Measurements from ENCODE around the gene RXFP3. TPM values are rescaled to one million over a fixed set of nuclear protein-coding genes. Genes with fewer than 3 reads are reported as not detected.

RXFP3 gene
- total RNA-seq, 1 donor from 2014 or later: 0.44 TPM

DNA sequence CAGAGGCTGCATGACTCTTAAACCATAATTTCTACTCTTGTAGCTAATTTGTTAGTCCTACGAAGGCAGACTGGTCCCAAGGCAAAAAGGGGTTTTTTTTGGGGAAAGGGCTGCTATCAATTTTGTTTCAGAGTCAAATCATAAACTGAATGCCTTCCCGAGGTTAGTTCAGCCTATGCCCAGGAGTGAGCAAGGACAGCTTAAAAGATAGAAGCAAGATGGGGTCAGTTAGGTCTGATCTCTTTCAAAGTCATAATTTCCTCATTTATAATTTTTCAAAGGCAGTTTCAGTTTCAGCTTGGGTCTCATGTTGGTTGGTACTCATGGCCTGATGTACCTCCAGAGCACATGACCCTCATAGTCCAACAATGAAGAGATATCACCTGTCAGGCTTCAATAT lies 7.9 kb upstream of the RXFP3 start:
- no peak overlapping the region for H3K4me3 Mint-ChIP-seq (ENCODE audit: unreplicated experiment)
- no peak overlapping the region for H3K27ac Mint-ChIP-seq (ENCODE audit: unreplicated experiment)
- peaks cover 3% of the 10 kb centered on the region for H3K4me1 Mint-ChIP-seq (ENCODE audit: low read depth, unreplicated experiment)
- DNase-seq: no peak
- H3K27me3 Mint-ChIP-seq (ENCODE audit: unreplicated experiment): no peaks in the 10 kb centered on the region
- no peaks in the 10 kb centered on the region for H3K9me3 Mint-ChIP-seq (ENCODE audit: unreplicated experiment)
- H3K36me3 Mint-ChIP-seq (ENCODE audit: unreplicated experiment): no peaks in the 10 kb centered on the region
- TF ChIP-seq, protein P1, sequence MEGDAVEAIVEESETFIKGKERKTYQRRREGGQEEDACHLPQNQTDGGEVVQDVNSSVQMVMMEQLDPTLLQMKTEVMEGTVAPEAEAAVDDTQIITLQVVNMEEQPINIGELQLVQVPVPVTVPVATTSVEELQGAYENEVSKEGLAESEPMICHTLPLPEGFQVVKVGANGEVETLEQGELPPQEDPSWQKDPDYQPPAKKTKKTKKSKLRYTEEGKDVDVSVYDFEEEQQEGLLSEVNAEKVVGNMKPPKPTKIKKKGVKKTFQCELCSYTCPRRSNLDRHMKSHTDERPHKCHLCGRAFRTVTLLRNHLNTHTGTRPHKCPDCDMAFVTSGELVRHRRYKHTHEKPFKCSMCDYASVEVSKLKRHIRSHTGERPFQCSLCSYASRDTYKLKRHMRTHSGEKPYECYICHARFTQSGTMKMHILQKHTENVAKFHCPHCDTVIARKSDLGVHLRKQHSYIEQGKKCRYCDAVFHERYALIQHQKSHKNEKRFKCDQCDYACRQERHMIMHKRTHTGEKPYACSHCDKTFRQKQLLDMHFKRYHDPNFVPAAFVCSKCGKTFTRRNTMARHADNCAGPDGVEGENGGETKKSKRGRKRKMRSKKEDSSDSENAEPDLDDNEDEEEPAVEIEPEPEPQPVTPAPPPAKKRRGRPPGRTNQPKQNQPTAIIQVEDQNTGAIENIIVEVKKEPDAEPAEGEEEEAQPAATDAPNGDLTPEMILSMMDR (IDR thresholded peaks at IDR 0.05; ENCODE audit: partially characterized antibody, unreplicated experiment): no peak

DNA sequence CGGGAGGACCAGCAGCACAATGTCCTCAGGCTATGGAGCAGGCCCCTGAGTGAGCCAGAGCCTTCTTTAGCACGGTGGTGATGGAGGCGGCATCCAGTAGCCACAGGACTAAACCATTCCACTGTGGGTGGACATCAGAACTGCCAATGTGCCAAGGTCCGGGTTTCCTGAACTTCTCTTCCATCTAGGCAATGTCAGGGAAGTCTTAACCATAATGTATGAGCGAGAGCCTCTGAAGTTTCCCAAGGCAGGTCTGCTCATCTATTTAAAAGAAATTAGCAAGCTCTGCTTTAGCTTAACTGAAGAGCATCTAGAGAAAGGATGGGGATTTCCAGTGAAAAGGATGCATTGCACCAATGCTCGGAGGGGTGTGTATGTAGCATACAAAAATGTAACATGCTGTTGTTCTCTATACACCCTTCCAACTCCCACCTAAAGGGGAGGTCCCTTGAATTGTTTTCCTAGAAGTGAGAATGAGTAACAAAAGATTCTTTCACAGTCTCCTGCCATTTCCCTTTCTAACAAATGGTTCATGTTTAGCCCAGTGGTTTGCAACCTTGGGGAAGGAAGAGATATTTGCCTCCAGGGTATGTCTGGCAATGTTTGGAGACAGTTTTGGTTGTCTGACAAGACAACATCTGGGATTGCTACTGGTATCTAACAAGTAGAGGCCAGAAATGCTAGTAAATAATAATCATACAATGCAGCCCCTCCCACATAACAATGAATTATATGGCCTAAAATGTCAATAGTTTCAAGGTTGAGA lies 6.1 kb upstream of the RXFP3 start:
- no peak overlapping the region for H3K4me3 Mint-ChIP-seq (ENCODE audit: unreplicated experiment)
- peaks cover 2% of the 10 kb centered on the region for H3K9me3 Mint-ChIP-seq (ENCODE audit: unreplicated experiment)
- no peaks in the 10 kb centered on the region for H3K36me3 Mint-ChIP-seq (ENCODE audit: unreplicated experiment)
- H3K27me3 Mint-ChIP-seq (ENCODE audit: unreplicated experiment): no peaks in the 10 kb centered on the region
- DNase-seq: no peak
- H3K27ac Mint-ChIP-seq (ENCODE audit: unreplicated experiment): no peak overlapping the region
- TF ChIP-seq, protein P1 (IDR thresholded peaks at IDR 0.05; ENCODE audit: partially characterized antibody, unreplicated experiment): no peak
- H3K4me1 Mint-ChIP-seq (ENCODE audit: low read depth, unreplicated experiment): peaks cover 3% of the 10 kb centered on the region

DNA sequence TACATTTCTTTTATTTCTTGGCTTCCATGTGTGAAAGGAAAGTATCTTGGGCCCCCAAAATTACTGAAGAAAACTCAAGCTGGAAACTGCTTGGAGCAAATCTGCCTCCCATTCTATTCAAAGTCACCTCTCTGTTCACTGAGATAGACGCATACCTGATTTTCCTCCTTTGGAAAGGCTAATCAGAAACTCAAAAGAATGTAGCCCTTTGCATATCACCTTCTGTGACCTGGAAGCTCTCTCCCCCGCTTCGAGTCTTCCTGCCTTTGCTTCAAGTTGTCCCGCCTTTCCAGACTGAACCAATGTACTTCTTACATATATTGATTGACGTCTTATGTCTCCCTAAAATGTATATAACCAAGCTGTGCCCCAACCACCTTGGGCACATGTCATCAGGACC lies 5.0 kb upstream of the RXFP3 start:
- H3K27ac Mint-ChIP-seq (ENCODE audit: unreplicated experiment): no peak overlapping the region
- H3K4me1 Mint-ChIP-seq (ENCODE audit: low read depth, unreplicated experiment): peaks cover 6% of the 10 kb centered on the region
- H3K36me3 Mint-ChIP-seq (ENCODE audit: unreplicated experiment): no peaks in the 10 kb centered on the region
- peaks cover 2% of the 10 kb centered on the region for H3K9me3 Mint-ChIP-seq (ENCODE audit: unreplicated experiment)
- DNase-seq: no peak
- peaks cover 3% of the 10 kb centered on the region for H3K27me3 Mint-ChIP-seq (ENCODE audit: unreplicated experiment)
- TF ChIP-seq, protein P1 (IDR thresholded peaks at IDR 0.05; ENCODE audit: partially characterized antibody, unreplicated experiment): no peak
- H3K4me3 Mint-ChIP-seq (ENCODE audit: unreplicated experiment): no peak overlapping the region

DNA sequence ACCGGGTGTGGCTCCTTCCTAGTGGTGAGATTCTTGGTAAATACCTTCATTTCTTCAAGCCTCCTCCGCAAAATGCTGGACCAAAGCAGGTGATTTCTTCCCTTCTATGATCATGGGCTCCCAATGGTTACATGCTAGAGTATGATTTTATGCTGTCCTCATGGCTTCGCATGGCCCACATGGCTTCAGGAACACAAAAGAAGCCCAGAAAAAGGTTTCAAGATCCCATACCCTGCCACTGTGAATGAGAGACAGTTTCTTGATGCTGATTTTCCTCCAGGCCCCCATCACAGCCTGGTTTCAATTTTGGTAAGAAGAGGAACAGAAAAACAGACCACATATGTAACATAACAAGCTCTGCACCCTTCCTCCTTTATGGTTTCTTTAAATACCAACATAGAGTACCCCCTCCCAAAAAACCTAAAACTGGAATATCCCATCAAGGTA lies 2.4 kb upstream of the RXFP3 start:
- Mint-ChIP-seq H3K27ac (ENCODE audit: unreplicated experiment) (no peak overlapping the region), H3K9me3 (ENCODE audit: unreplicated experiment) (peaks cover 4% of the 10 kb centered on the region), H3K27me3 (ENCODE audit: unreplicated experiment) (peaks cover 7% of the 10 kb centered on the region), H3K4me1 (ENCODE audit: low read depth, unreplicated experiment) (peaks cover 7% of the 10 kb centered on the region), H3K36me3 (ENCODE audit: unreplicated experiment) (no peaks in the 10 kb centered on the region), H3K4me3 (ENCODE audit: unreplicated experiment) (no peak overlapping the region)
- TF ChIP-seq, protein P1 (IDR thresholded peaks at IDR 0.05; ENCODE audit: partially characterized antibody, unreplicated experiment): no peak
- DNase-seq: no peak

DNA sequence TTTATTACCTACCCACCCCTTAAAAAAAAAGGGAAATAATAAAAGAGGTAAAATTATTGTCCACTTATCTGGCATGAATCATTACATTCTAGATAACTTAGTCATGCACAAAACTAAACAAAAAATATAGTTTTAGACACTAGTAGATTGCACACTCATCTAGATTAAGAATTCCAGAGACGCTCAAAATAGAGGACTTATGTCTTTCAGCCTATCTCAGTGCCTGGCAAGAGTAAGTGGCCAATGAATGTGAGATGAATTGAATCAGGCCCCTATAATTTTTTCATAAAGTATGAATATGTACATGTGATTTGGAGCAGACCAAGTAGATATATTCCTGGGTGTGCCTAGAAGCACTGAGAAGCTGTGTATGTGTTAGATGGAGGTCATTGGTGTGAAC lies 2.0 kb upstream of the RXFP3 start:
- Mint-ChIP-seq H3K36me3 (ENCODE audit: unreplicated experiment) (no peaks in the 10 kb centered on the region), H3K27ac (ENCODE audit: unreplicated experiment) (no peak overlapping the region), H3K4me1 (ENCODE audit: low read depth, unreplicated experiment) (peaks cover 8% of the 10 kb centered on the region), H3K9me3 (ENCODE audit: unreplicated experiment) (peaks cover 5% of the 10 kb centered on the region), H3K27me3 (ENCODE audit: unreplicated experiment) (peaks cover 7% of the 10 kb centered on the region), H3K4me3 (ENCODE audit: unreplicated experiment) (no peak overlapping the region)
- TF ChIP-seq, protein P1 (IDR thresholded peaks at IDR 0.05; ENCODE audit: partially characterized antibody, unreplicated experiment): no peak
- no peak for DNase-seq
